HEK293T (cell line): ENCODE measurements around the gene CD59.

Source experiments
- BHLHE40 ChIP-seq: fragments of 450-650 bp; IDR thresholded peaks from 2 replicates; pipeline ENCODE4 v1.6.1; 2016; ENCODE audit warnings: mild to moderate bottlenecking, moderate library complexity, borderline replicate concordance
- FOXA1 ChIP-seq: fragments of 450-650 bp; IDR thresholded peaks from 2 replicates; pipeline ENCODE4 v1.6.1; 2016; ENCODE audit warnings: mild to moderate bottlenecking
- FOXK2 ChIP-seq: fragments of 450-650 bp; IDR thresholded peaks from 2 replicates; pipeline ENCODE4 v1.6.1; 2016; ENCODE audit warnings: mild to moderate bottlenecking

DNA sequence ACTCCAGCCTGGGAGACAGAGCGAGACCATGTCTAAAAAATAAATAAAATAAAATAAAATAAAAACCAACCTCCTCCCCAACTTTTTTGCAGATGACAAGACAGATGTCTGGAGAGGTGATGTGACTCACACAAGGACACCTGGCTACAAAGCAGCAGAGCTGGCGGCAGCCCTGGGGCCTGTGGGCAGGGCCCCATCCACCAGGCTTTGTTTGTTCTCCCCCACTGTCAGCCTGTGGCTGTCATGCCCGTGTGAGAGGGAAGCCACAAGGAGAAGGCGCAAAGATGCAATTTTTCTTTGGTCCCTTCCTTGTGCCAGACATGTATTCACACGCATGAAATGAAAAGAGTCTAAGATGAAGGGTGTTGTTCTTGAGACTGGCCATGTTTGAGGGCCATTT is 16.6 kb downstream of the CD59 start:
- TF ChIP-seq BHLHE40: no peak
- no peak for TF ChIP-seq FOXK2
- no peak for TF ChIP-seq FOXA1
